OCI-LY1 (cell line): Measurements from ENCODE around the gene NYAP1.

Source experiments
- H2AFZ ChIP-seq: fragments of 200-600 bp; sonication (generic), shearing (Covaris generic); 2 replicates; pipeline ENCODE4 v1.6.0; 2014; ENCODE audit warnings: antibody characterized with exemption, mild to moderate bottlenecking, low read length
- H3F3A ChIP-seq: fragments of 200-600 bp; sonication (generic), shearing (Covaris generic); 2 replicates; pipeline ENCODE4 v1.6.0; 2014; ENCODE audit warnings: mild to moderate bottlenecking, antibody characterized with exemption, low read length, moderate library complexity; ENCODE audit not compliant: insufficient read depth
- H3K27ac ChIP-seq: fragments of 200-600 bp; sonication (generic); 2 replicates; pipeline ENCODE4 v1.5.1; 2014; ENCODE audit warnings: low read length, mixed run types, mild to moderate bottlenecking, low read depth; ENCODE audit not compliant: poor library complexity, severe bottlenecking
- H3K27me3 ChIP-seq: fragments of 200-600 bp; sonication (generic); 2 replicates; pipeline ENCODE4 v1.6.0; 2014; ENCODE audit warnings: antibody characterized with exemption, mild to moderate bottlenecking, low read length, moderate library complexity; ENCODE audit not compliant: insufficient read depth
- H3K36me3 ChIP-seq: fragments of 200-600 bp; sonication (generic); 2 replicates; pipeline ENCODE4 v1.6.1; 2014; ENCODE audit warnings: mild to moderate bottlenecking, antibody characterized with exemption, low read length, moderate library complexity, mixed read lengths; ENCODE audit not compliant: insufficient read depth
- H3K4me1 ChIP-seq: fragments of 200-600 bp; sonication (generic); 2 replicates; pipeline ENCODE4 v1.5.1; 2014; ENCODE audit warnings: mild to moderate bottlenecking, low read length, moderate library complexity; ENCODE audit not compliant: insufficient read depth, severe bottlenecking
- H3K4me2 ChIP-seq: fragments of 200-600 bp; sonication (generic), shearing (Covaris generic); 2 replicates; pipeline ENCODE4 v1.6.1; 2014; ENCODE audit warnings: low read length
- H3K4me3 ChIP-seq: fragments of 200-600 bp; sonication (generic); 2 replicates; pipeline ENCODE4 v1.5.1; 2014; ENCODE audit warnings: low read length, low read depth, mild to moderate bottlenecking, mixed read lengths; ENCODE audit not compliant: poor library complexity, severe bottlenecking
- H3K79me2 ChIP-seq: fragments of 200-600 bp; shearing (Covaris generic); 2 replicates; pipeline ENCODE4 v1.6.1; 2016; ENCODE audit warnings: mixed run types, low read length, mixed read lengths; ENCODE audit not compliant: insufficient read depth
- H3K9ac ChIP-seq: fragments of 200-600 bp; sonication (generic), shearing (Covaris generic); 2 replicates; pipeline ENCODE4 v1.6.1; 2014; ENCODE audit warnings: mild to moderate bottlenecking, low read length, mixed read lengths
- H3K9me2 ChIP-seq: fragments of 200-600 bp; sonication (generic), shearing (Covaris generic); 2 replicates; pipeline ENCODE4 v1.6.1; 2014; ENCODE audit warnings: low read depth, mild to moderate bottlenecking, low read length, mixed read lengths
- H3K9me3 ChIP-seq: fragments of 200-600 bp; shearing (Covaris generic); 2 replicates; pipeline ENCODE4 v1.6.1; 2014; ENCODE audit warnings: low read length, mixed read lengths
- H4K20me1 ChIP-seq: fragments of 200-600 bp; sonication (generic), shearing (Covaris generic); 2 replicates; pipeline ENCODE4 v1.6.0; 2016; ENCODE audit warnings: mild to moderate bottlenecking, low read length; ENCODE audit not compliant: insufficient read depth
- CTCF ChIP-seq: fragments of 200-600 bp; sonication (generic), shearing (Covaris generic); IDR thresholded peaks from 2 replicates; pipeline ENCODE4 v1.5.1; 2017; ENCODE audit warnings: mild to moderate bottlenecking, antibody characterized with exemption, low read length, moderate library complexity, mixed read lengths
- EZH2 ChIP-seq: fragments of 200-600 bp; sonication (generic), shearing (Covaris generic); IDR thresholded peaks from 2 replicates; pipeline ENCODE4 v1.8.0; 2017; ENCODE audit warnings: borderline replicate concordance, mixed run types, mild to moderate bottlenecking, antibody characterized with exemption, low read length, moderate library complexity, mixed read lengths

NYAP1 gene

GRCh38 chr7:100466653-100467605, 16.8 kb upstream of the NYAP1 start:
- H3K27me3 ChIP-seq, result no peaks in the 10 kb centered on the region
- no peaks in the 10 kb centered on the region for H3K79me2 ChIP-seq
- no peak overlapping the region for H3K4me3 ChIP-seq
- no peaks in the 10 kb centered on the region for H3F3A ChIP-seq
- no peaks in the 10 kb centered on the region for H3K4me1 ChIP-seq
- no peaks in the 10 kb centered on the region for H3K9me3 ChIP-seq
- no peak overlapping the region for H3K27ac ChIP-seq
- no peaks in the 10 kb centered on the region for H3K9me2 ChIP-seq
- TF ChIP-seq EZH2 (no peak), CTCF (no peak)
- H3K36me3 ChIP-seq, result peaks cover 11% of the 10 kb centered on the region
- H3K9ac ChIP-seq, result no peak overlapping the region
- H3K4me2 ChIP-seq, result no peak overlapping the region
- H2AFZ ChIP-seq, result no peak overlapping the region
- no peaks in the 10 kb centered on the region for H4K20me1 ChIP-seq

GRCh38 chr7:100467638-100468373, 15.9 kb upstream of the NYAP1 start:
- H4K20me1 ChIP-seq, result no peaks in the 10 kb centered on the region
- H3K9me2 ChIP-seq, result no peaks in the 10 kb centered on the region
- no peak overlapping the region for H3K9ac ChIP-seq
- H3K4me1 ChIP-seq, result peaks cover 1% of the 10 kb centered on the region
- H3K27ac ChIP-seq, result no peak overlapping the region
- peaks cover 16% of the 10 kb centered on the region for H3K36me3 ChIP-seq
- H3K4me2 ChIP-seq, result no peak overlapping the region
- no peaks in the 10 kb centered on the region for H3K79me2 ChIP-seq
- H3K27me3 ChIP-seq, result no peaks in the 10 kb centered on the region
- no peak overlapping the region for H2AFZ ChIP-seq
- H3K4me3 ChIP-seq, result no peak overlapping the region
- H3F3A ChIP-seq, result no peaks in the 10 kb centered on the region
- TF ChIP-seq EZH2 (no peak), CTCF (no peak)
- H3K9me3 ChIP-seq, result no peaks in the 10 kb centered on the region

- peaks cover 28% of the 10 kb centered on the region for H3K36me3 ChIP-seq
- H3K4me2 ChIP-seq, result no peak overlapping the region
These were observed 14.3 kb upstream of the NYAP1 start for GRCh38 chr7:100469227-100470044.

More at GRCh38 chr7:100469227-100470044, 14.3 kb upstream of the NYAP1 start:
- Histone ChIP-seq H3K9ac (no peak overlapping the region), H3K27me3 (no peaks in the 10 kb centered on the region), H3K4me3 (no peak overlapping the region), H4K20me1 (no peaks in the 10 kb centered on the region), H3F3A (no peaks in the 10 kb centered on the region), H3K9me3 (no peaks in the 10 kb centered on the region), H2AFZ (no peak overlapping the region), H3K79me2 (no peaks in the 10 kb centered on the region), H3K9me2 (no peaks in the 10 kb centered on the region), H3K4me1 (peaks cover 6% of the 10 kb centered on the region), H3K27ac (no peak overlapping the region)
- TF ChIP-seq EZH2, result no peak
- TF ChIP-seq CTCF, result peak; percentile 89
